Measurements from ENCODE around the gene TSPAN18.

GRCh38 chr11:44931466-44931865 is 204.7 kb downstream of the TSPAN18 start:
- no peak for TF ChIP-seq POLR2A (IDR thresholded peaks at IDR 0.05; ENCODE audit: low read depth)
- TF ChIP-seq, protein P1, sequence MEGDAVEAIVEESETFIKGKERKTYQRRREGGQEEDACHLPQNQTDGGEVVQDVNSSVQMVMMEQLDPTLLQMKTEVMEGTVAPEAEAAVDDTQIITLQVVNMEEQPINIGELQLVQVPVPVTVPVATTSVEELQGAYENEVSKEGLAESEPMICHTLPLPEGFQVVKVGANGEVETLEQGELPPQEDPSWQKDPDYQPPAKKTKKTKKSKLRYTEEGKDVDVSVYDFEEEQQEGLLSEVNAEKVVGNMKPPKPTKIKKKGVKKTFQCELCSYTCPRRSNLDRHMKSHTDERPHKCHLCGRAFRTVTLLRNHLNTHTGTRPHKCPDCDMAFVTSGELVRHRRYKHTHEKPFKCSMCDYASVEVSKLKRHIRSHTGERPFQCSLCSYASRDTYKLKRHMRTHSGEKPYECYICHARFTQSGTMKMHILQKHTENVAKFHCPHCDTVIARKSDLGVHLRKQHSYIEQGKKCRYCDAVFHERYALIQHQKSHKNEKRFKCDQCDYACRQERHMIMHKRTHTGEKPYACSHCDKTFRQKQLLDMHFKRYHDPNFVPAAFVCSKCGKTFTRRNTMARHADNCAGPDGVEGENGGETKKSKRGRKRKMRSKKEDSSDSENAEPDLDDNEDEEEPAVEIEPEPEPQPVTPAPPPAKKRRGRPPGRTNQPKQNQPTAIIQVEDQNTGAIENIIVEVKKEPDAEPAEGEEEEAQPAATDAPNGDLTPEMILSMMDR (IDR thresholded peaks at IDR 0.05): no peak
- TF ChIP-seq POLR2AphosphoS5 (IDR thresholded peaks at IDR 0.05): no peak
- TF ChIP-seq EP300 (IDR thresholded peaks at IDR 0.05): no peak
